HG03460 (cell line): ENCODE measurements around the gene PIK3AP1.

ENCODE experiments used
- ATAC-seq: cut with Tn5 transposase; IDR thresholded peaks from one replicate; pipeline ENCODE4 v1.9.1; 2021; ENCODE audit not compliant: unreplicated experiment

The PIK3AP1 gene

DNA sequence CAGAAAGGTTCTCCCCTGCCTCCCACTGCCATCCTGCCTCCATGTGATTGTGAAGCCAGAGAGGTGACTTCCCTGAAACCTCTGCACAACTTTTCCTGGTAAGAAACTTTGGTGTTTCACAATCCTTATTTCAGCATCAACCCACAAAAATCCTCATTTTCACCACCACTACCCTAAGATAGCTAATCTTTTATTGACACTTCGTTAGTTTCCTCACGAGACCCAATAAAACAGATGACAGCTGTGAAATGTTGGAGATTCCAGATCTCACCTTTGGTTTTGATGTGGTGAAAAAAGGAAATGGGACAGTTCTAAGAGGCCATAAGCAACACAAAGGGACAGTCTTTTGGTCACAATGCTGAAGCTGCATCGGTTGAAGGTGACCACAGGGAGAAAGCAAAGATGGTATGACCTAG lies 73.6 kb downstream of the PIK3AP1 start:
- no peak for ATAC-seq

DNA sequence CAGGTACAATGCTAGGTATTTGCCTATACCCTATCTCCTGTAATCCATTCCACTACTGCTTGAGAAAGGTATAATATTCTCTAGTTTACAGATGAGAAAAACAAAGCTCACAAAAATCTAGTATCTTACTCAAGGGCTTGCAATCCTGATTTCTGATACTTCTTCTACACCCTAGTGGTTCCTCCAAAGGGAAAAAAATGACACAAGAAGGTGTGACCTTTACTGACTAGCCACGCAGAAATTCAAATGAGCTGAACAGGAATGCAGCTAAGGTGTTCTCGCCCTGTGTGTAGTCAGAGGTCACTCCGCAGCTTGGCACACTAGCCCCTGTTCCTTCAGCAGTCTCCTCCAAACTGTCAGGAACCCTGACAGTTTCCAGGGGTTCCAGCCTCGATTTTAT lies 74.0 kb downstream of the PIK3AP1 start:
- no peak for ATAC-seq

DNA sequence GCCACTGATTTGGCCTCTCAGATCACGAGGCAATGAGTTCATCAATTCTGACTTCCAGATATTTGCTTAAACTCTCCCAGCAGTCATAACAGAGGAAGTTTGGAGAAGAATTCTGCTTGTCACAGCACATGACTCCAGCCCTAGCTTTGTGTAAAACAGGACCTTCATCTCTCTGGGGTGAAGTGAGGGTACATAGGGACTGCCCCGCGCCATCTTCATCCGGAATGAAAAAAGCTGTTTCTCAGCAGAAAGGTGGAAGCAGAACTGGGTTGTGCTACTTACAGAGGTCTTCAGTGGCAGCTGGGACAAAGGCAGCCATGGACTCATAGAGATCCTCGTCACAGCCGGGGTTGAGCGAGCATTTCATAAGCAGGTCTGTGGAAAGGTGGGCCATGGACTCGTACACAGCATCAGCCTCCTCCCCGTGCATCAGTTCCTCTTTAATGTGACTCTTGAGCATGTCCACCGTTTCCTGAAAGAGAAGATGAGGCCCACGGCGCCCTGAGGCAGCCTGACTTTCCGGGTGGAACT lies 75.1 kb downstream of the PIK3AP1 start:
- ATAC-seq: no peak

DNA sequence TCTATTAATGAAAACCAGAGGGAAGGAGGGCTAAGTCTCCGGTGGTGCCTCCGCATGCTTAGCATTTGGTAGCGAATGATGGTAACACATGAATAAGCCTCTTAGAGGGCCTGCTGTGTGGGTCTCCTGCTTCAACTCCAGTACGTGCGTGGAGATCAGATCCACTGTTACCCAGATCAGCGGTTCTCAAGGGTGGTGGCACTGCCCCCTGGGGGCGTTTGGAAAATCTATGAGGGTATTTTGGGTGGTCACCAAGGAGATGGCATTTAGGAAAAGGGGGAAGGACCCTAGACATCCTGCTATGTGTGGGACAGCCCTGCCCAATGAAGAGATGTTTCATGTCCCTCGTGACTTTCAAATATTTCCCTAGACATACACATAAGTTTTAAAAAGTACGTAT lies 76.4 kb downstream of the PIK3AP1 start:
- ATAC-seq: no peak

DNA sequence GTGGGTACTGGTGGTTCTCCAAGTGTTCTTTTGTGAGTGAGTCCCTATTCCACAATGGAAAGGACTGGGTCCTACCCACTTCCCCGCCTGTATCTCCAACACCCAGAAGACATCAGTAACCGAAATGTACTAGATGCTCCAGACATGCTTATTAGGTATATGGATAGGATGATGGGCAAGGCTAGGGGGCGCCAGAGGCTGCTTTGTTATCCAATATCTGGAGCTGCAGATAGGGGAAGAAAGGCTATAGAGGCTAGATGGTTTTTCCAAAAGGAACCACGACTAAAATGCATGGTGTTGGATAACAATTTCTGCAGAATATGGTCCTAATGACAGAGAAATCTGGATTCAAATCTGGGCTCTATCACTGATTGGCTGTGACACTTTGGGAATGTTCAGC lies 77.3 kb downstream of the PIK3AP1 start:
- ATAC-seq: no peak

DNA sequence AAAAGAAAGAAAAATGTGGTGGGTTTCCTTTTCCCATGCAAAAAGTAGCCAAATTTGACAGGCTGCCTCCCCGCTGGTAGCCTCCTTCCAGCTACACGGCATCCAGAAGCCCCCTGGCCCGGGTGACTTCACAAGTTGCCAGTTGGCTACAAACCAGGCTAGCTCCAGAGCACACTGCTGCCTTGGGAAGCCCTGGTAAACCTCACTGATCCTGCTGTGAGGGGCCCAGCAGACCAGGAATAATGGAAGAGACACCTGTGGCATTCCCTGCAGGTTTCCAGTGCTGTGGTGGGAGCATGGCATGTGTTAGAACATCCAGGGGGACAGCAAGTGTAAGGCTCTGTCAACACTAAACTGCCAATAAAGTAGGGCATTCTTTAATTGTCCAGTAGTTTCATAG lies 77.8 kb downstream of the PIK3AP1 start:
- no peak for ATAC-seq

DNA sequence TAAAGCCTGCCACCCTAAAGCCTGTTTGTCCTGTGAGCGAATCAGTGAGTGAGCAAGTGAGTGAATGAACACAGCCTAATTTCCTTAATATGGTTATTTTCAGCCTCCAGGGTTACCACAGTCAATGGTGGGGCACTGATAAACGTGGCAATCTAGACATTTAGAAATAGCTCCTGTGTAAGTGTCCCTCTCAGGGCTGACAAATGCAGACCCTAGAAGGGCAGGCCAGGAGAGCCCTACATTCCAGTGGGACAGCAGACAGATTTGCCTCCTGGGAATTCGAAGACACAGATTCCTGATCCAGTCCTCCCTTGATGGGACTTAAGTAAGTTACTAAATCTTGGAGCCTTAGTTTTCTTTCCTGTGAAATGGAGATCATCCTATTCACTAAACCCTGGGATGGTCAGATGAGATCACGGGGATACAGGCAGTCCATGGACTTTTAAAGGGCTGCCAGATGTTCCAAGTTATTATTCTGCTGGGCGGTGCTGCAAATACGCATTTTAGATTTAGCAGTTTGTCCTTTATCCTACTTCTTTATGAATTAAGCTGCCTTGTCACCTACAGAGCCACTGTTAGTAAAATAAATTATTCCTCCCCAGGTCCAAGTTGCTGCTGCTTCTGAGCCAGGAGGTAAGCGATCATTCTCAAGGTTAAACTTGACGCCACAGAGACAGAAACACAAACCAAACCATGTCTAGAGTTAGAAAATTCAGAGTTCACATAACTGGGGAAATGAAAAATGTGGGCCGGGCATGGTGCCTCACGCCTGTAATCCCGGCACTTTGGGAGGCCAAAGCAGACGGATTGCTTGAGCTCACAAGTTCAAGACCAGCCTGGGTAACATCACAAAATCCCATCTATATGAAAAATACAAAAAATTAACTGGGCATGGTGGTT lies 78.7 kb downstream of the PIK3AP1 start:
- ATAC-seq: no peak

DNA sequence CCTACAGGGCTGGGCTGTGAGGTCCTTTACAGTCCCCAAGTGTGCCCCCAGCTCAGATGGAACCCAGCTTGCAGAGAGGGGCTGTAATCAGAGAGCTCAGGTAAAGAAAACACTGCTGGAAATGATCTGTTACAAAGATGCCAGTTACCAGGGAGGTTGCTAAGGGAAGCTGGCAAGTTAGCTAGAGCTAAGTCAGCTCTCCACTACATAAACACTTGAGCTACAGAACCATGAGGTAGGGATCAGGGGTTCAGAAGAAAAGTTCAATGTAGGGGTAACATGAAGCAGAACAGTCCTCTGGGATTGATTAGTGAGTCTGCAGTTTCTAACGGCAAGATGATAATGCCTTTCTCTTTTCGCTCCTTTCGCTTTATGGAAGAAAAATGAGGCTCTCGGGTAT lies 80.4 kb downstream of the PIK3AP1 start:
- no peak for ATAC-seq

DNA sequence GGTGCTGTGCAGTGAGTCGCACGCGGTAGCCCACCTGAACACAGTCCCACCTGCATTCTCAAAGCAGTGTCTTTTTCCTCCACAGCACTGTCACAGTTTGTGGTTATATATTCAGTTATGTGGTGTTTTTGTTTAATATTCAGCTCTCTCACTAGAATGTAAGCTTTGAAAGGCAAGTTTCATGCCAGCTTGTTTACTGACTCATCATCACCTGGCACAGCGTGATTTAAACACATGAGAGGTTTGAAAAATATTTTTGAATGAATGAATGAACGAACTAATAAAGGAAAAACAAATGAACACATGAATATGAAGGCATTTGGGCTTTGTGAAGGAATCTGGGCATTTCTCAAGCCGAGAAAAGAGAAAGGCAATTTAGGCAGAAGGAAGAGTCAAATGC lies 81.6 kb downstream of the PIK3AP1 start:
- ATAC-seq: no peak

DNA sequence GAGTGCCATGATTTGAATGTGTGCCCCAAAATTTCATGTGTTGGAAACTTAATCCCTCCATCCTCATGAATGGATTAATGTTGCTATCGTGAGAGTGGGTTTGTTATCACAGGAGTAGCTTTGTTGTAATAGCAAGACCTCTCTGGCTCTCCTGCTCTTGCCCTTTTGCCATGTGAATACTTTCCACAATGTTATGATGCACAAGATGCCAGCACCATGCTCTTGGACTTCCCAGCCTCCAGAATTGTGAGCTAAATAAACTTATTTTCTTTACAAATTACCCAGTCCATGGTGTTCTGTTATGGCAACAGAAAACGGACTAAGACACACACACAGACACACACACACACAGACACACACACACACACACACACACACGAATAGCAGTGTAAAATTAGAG lies 82.2 kb downstream of the PIK3AP1 start:
- no peak for ATAC-seq

DNA sequence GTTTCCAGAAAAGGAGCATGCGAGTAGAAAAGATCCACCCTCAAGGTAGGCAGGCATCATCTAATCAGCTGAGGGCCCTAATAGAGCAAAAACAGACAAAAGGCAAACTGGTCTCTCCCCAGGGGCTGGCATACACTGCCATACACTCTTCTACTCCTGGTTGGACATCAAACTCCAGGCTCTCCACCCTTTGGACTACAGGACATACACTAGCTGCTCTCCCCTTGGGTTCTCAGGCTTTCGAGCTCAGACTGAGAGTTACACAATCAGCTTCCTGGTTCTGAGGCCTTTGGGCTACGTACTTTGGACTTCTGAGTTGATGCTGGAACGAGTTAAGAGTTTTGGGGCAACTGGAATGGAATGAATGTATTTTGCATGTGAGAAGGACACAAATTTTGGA lies 82.6 kb downstream of the PIK3AP1 start:
- no peak for ATAC-seq

DNA sequence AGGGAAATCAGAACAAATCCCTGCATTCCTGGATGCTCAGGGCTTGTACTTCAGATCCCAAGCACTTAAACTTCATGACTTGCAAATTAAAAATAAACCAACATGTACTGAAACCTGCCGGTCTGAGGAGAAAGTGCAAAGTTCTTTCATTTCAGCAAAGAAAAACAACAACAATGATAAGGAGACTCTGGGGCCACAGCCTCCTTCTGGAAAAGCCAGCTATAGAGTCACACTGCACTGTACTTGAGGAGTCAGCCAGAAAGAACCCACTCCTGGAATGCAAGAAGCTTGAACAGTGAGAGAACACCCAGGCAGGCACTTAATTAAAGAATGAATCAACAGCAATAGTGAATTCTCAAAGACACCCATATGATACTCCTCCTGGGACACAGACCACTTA lies 83.8 kb downstream of the PIK3AP1 start:
- ATAC-seq: no peak

DNA sequence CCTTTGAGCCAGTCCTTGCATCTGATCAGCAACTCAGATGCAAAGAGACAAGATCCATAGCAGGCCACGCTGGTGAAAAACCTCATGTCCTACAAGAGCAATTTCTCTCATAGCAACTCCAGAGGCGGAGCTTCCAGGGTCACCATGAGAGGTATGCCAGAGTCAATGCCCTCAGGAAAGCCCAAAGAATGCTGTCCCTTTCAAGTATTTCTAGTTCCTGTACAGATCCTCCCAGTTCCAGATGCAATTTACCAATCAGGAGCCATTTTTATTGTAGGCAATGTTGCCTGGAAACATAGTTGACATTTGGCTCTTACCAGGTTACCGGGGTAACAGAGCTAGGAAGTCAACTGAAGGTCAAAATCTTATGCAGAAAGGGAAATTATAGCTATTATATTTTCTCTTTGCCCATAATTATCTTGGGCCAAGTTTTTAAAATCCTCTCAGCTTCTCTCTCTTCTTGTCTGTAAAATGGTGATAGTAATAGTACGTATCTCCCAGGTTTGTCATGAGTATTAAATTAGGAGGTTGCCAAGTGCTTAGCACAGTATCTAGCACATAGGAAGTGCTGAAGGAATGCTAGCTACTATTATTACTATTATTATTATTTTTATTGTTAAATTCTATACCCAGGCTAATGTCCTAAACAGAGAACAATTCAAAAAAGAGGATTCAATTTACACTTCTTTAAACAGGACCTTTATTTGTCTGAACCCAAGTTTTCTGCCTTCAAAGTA lies 87.2 kb downstream of the PIK3AP1 start:
- no peak for ATAC-seq

DNA sequence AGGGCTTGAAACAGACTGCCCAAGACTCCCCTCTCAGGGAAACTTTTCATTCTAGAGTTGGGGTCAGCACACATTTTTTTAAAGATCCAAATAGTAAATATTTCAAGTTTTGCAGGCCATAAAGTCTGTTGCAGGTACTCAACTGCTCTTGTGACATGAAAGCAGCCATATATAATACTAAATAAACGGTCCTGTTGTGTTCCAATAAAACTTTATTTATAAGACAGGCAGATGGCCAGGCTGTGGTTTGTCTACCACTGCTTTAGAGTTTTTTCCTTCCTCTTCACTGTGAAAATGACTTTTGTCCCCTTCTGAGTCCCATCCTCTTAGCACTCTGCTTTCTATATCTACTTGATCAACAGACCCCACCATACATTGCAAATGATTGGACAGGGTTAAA lies 93.0 kb downstream of the PIK3AP1 start:
- ATAC-seq: no peak

DNA sequence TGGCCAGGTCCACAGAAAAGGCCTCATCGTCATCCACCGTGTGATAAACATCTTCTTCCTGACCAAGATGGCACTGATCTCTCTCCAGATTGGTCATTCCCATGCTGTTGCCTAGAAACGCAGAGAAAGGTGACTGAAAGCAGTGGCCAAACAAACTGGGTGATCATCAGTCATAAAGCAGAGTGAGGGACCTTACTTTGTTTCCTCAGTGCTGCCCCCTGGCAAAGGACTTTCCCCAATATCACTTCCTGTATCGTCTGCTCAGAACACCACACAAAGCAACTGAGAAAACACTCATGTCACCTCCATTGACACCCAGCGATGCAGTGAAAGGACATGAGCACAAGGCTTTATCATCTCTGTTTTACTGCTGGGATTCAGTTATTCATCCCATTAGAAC lies 93.5 kb downstream of the PIK3AP1 start:
- ATAC-seq: no peak

DNA sequence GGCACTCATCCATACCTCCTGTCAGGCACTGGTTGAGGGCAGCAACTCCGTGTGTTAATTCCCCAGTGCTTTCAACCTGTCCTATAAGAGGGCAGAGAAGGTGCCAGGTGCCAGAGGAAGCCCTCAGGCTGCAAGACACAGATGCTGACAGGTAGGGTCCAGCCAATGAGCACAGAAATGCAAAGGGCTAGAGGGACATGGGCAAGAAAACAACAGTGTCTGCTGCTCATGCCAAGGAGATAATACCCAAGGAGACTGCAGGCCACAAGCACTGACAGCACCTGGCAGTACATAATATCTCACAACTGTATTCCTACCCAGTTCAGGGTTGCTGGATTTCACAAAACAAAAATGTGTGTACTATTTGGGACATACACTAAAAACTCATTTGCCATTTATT lies 95.1 kb downstream of the PIK3AP1 start:
- ATAC-seq: no peak

DNA sequence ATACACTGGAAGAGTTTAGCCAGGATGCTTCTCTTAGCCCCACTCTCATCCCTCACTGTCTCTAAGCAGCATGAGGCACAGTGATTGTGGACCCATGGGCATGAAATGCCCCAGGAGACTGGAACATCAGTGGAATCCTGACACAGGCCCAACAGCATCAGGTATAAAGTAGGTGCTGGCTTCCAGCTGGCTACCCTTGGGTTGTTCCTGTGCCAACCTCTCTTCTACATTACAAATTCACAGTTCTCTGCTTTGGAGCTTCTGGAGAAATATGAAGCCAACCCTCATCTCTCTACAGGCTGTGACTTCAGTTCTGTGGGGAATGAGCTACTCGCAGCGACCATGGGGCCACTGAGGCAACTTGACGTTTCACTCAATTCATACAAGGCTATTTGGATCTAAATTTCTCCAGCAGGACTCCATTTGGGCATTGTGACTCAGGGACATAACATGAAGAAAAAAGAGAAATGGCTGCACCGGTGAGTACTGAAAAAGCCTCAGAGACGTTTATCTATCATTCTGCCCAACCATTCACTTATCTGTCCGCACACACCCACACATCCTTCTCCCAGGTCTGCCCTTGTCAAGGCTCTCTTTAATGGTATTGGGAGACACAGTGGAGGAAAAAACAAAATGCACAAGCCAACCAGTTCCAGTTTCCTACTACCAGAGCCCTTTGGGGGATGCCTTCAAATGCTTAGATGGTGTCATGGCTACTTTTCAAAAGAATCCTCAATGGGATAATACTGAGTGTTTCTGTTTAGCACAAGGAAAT lies 98.1 kb downstream of the PIK3AP1 start:
- no peak for ATAC-seq

DNA sequence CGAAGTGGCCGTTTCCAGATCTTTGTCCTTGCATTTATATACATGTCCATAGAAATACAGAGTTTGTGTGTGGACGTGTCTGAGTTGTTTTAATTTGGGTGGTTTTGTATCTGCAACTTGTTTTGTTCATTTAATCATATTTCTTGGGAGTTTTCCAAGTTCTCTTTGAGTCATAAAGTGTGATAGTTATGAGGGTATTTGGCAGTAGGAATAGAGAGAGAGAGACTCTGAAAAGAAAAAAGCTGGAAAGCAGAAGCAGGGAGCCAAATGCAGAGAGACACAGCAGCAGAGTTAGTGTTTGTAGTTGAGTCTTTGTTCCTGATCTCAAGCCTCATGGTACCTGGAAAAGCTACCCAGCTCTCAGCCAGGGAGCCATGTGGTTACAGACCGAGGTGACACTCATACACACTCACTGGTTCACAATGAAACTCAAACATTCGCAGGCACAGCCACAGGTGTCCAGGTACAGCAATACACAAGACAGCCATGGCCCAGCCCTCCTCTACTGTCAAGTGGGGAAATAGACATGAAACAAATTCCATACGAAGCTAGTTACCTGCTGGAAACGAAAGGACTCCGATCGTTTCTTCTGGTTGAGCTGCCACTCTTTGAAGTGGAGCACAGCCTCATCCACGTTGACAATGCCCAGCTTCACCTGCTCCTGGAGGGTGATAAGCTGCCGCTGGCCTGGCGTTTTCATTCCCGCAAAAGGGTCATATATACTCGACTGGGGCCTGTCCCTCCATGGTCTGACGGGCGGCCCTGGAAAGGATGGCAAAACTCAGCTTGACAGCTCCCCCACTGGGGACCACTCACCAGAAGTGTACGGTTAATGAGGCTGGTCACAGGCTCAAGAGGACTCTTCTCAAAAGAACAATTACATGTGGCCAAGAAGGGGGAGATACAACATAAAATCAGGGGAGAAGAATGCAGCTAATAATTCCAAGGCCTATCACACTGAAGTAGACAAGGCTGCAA lies 100.2 kb downstream of the PIK3AP1 start:
- no peak for ATAC-seq

DNA sequence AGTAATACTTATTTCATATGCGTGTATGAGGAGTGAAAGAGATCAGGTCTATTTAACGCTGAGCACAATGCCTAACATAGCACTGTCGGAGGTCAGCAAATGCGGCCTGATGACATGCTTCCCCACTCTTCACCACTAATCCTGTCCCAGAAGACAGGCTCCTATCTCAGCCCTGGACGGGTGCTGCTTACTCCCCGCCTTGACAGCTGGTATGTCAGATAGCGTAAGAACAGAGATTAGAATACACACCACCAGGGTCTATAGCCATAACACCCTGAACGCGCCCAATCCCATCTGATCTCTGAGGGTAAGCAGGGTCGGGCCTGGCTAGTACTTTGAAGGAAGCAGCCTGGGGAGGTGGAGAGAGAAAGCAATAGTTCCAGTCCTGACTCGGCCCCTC lies 101.2 kb downstream of the PIK3AP1 start:
- no peak for ATAC-seq

DNA sequence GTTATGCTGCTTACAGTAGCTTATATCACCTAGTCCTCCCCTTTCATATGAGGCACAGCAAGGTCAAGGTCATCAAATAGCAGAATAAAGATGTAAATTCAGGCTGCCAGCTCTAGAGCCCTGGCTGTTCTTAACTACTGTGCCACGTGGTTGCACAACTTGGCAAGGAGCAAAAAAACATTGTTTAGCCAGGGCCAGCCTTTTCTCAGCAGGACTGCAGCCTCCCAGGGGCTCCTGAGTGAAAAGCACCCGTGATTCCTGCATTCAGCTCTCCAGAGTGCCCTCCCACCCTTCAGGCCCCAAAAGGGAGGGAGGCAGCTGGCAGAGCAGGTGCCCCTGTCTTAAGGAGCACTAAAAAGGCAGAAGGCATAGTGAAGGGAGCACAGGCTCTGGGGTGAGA lies 101.7 kb downstream of the PIK3AP1 start:
- no peak for ATAC-seq
